GM10266 (cell line): ENCODE data around the gene CMSS1.

ENCODE experiments used
- DNase-seq: peaks from one replicate; pipeline ENCODE4 v3.0.0; 2012; ENCODE audit errors: extremely low spot score
- TF ChIP-seq, protein P1 (sequence below): IDR thresholded peaks from 2 replicates; pipeline ENCODE4 v1.5.1; 2012; ENCODE audit warnings: mild to moderate bottlenecking, low read depth; ENCODE audit not compliant: control insufficient read depth, insufficient read depth; ENCODE audit errors: missing control alignments

CMSS1 gene

GRCh38 chr3:99955773-99956562 lies 138.3 kb downstream of the CMSS1 start:
- TF ChIP-seq, protein P1, sequence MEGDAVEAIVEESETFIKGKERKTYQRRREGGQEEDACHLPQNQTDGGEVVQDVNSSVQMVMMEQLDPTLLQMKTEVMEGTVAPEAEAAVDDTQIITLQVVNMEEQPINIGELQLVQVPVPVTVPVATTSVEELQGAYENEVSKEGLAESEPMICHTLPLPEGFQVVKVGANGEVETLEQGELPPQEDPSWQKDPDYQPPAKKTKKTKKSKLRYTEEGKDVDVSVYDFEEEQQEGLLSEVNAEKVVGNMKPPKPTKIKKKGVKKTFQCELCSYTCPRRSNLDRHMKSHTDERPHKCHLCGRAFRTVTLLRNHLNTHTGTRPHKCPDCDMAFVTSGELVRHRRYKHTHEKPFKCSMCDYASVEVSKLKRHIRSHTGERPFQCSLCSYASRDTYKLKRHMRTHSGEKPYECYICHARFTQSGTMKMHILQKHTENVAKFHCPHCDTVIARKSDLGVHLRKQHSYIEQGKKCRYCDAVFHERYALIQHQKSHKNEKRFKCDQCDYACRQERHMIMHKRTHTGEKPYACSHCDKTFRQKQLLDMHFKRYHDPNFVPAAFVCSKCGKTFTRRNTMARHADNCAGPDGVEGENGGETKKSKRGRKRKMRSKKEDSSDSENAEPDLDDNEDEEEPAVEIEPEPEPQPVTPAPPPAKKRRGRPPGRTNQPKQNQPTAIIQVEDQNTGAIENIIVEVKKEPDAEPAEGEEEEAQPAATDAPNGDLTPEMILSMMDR, result no peak
- no peak for DNase-seq

- DNase-seq, result no peak
- TF ChIP-seq, protein P1, result no peak
Measured at GRCh38 chr3:99957151-99957796, 139.6 kb downstream of the CMSS1 start.

DNA sequence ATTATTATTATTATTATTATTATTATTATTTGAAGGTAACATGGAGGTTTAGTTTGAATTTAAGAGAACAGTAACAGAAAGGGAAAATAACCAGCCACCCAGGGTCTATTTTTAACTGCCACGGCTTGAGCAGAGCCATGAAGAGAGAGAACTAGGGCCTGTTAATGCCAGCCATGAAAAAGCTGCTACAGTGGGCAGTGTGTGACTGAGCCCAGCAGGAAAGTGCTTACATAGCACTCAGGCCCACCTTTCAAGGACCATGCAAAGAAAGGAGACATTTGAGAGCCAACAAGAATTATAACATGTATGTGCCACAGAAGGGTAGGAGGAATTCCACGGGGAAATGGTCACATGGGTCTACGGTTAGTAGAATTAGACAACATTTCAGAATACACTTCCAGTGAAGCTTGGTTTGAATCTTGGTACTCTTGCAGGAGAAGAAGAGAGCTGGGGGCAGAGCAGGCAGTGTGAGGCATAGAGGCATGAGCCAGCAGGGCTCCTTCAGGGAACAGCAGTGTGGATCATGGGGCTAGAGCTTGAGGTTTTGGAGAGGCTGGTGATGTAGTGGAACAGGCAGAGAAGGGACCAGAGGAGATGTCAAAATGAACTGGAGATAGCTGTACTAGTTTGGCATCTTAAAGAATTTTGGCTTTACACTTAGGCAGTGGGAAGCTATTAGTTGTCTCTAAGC lies 140.7 kb downstream of the CMSS1 start:
- DNase-seq, result no peak
- TF ChIP-seq, protein P1, result no peak

DNA sequence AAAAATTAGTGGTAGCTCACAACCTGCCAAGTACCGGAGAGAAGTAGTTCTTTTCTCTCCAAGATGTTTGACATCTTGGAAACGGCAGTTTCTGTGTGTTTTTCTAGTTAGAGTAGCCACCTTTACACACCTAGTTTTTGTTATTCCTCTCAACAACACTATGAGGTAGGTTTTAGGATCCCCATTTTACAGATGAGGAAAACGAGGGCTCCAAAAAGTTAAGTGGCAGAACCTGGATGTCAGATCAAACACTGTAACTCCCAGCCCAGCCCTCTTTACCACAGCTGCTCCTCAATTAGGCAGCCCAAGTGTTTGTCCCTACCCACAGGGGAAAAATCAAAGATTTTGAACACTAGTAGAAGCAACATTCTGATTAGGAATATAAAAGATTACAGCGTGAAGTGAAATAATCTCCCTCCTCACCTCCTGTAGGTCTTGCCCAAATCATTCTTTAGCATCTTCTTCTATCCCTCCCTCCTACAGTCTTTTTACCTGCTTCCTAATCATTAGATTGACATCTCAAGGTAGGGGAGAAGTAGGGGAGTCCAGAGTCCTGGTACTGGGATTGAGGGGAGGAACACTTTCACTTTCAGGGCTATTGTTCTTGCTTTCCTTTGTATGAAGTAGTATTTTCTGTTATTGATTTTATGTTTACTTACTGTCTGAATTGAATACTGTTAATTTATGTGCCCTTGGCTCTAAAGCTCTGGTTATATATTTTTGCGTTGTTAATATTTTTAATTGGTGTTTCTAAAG lies 142.6 kb downstream of the CMSS1 start:
- TF ChIP-seq, protein P1, result no peak
- DNase-seq, result no peak

DNA sequence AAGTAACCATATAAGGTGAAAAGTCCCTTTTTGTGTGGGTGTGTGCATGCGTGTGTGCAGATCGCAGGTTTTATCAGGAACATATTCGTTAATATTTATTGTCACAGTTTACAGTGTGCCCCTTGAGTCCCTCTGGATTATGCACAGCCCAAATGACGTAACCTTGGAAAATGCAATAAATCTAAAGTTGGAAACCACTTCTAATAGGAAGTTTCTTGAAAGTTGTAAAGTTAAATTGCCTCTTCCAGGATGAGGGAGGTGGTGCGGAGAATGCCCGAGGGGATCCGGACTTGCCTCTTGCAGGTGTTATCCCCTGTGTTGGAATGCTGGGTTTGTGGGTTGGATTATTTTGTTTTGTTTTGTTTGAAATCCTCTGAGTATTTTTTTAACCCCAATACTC lies 143.3 kb downstream of the CMSS1 start:
- TF ChIP-seq, protein P1, result no peak
- no peak for DNase-seq

- TF ChIP-seq, protein P1, result no peak
- no peak for DNase-seq
Measured at GRCh38 chr3:99961756-99962515, 144.3 kb downstream of the CMSS1 start.
